Mesenchymal stem cell (in vitro differentiated cells and primary cell): Measurements from ENCODE around the gene VWA8.
"Not testable (repeated sequence)": the region's sequence is repeated elsewhere in the genome, so short reads cannot be mapped to it uniquely, and the experiment has no call there.

Source experiments
- DNase-seq: peaks from one replicate; pipeline ENCODE4 v3.0.0-alpha.2; 2013
- H2AFZ ChIP-seq: one replicate; pipeline ENCODE4 v1.6.1; 2013; ENCODE audit warnings: low read depth, mild to moderate bottlenecking, control low read depth, inconsistent platforms, low read length, moderate library complexity
- H2AK5ac ChIP-seq: 2 replicates; pipeline ENCODE4 v1.6.1; 2013; ENCODE audit warnings: low read length, moderate library complexity, mild to moderate bottlenecking, inconsistent platforms; ENCODE audit not compliant: severe bottlenecking
- H2BK120ac ChIP-seq: one replicate; pipeline ENCODE4 v1.6.1; 2013; ENCODE audit warnings: low read depth, mild to moderate bottlenecking, inconsistent platforms, low read length, moderate library complexity
- H2BK12ac ChIP-seq, 2 experiments: one replicate each; pipeline ENCODE4 v1.6.1; 2013; ENCODE audit warnings: inconsistent platforms in 2 of 2, low read length in 2 of 2, mild to moderate bottlenecking in 2 of 2, moderate library complexity in 2 of 2, control low read depth in 1 of 2
- H2BK15ac ChIP-seq: one replicate; pipeline ENCODE4 v1.6.1; 2013; ENCODE audit warnings: mild to moderate bottlenecking, low read depth, inconsistent platforms; ENCODE audit not compliant: poor library complexity, severe bottlenecking
- H2BK5ac ChIP-seq: 2 replicates; pipeline ENCODE4 v1.6.1; 2013; ENCODE audit warnings: low read depth, mild to moderate bottlenecking, low read length, control low read depth, inconsistent platforms; ENCODE audit not compliant: poor library complexity, severe bottlenecking
- H3K14ac ChIP-seq, 2 experiments: one replicate each; pipeline ENCODE4 v1.6.1; 2013; ENCODE audit warnings: inconsistent platforms in 2 of 2, low read length in 2 of 2, control low read depth in 1 of 2, mild to moderate bottlenecking in 1 of 2, moderate library complexity in 1 of 2
- H3K18ac ChIP-seq, 2 experiments: one replicate each; pipeline ENCODE4 v1.6.1; 2013; ENCODE audit warnings: inconsistent platforms in 2 of 2, low read length in 2 of 2, control low read depth in 1 of 2, low read depth in 1 of 2, mild to moderate bottlenecking in 1 of 2
- H3K23ac ChIP-seq, 2 experiments: one replicate each; pipeline ENCODE4 v1.6.1; 2013; ENCODE audit warnings: inconsistent platforms in 2 of 2, low read length in 2 of 2, mild to moderate bottlenecking in 2 of 2, moderate library complexity in 2 of 2, control low read depth in 1 of 2
- H3K27ac ChIP-seq: 2 replicates; pipeline ENCODE4 v1.5.1; 2013; ENCODE audit warnings: mild to moderate bottlenecking, moderate library complexity, low read length, control low read depth, inconsistent platforms; ENCODE audit not compliant: poor library complexity, severe bottlenecking
- H3K27me3 ChIP-seq, 2 experiments: 2 replicates each; pipeline versions ENCODE4 v1.6.1 to v1.7.0; 2013; ENCODE audit warnings: low read length in 2 of 2, mild to moderate bottlenecking in 2 of 2, moderate library complexity in 2 of 2, control low read depth in 1 of 2, inconsistent platforms in 1 of 2; ENCODE audit not compliant: control insufficient read depth in 1 of 2, insufficient read depth in 1 of 2
- H3K36me3 ChIP-seq, 2 experiments: 2 replicates each; pipeline versions ENCODE4 v1.6.1 to v1.7.0; 2013; ENCODE audit warnings: low read length in 2 of 2, control low read depth in 1 of 2, inconsistent platforms in 1 of 2, low read depth in 1 of 2, mild to moderate bottlenecking in 1 of 2; ENCODE audit not compliant: insufficient read depth in 2 of 2, control insufficient read depth in 1 of 2
- H3K4ac ChIP-seq, 2 experiments: one replicate each; pipeline ENCODE4 v1.6.1; 2013; ENCODE audit warnings: inconsistent platforms in 2 of 2, low read length in 2 of 2, mild to moderate bottlenecking in 2 of 2, moderate library complexity in 2 of 2, control low read depth in 1 of 2, low read depth in 1 of 2
- H3K4me1 ChIP-seq: 2 replicates; pipeline ENCODE4 v1.6.1; 2013; ENCODE audit warnings: low read depth, low read length, control low read depth; ENCODE audit not compliant: control insufficient read depth, insufficient read depth
- H3K4me2 ChIP-seq: 2 replicates; pipeline ENCODE4 v1.6.1; 2013; ENCODE audit warnings: low read length, mild to moderate bottlenecking, inconsistent platforms; ENCODE audit not compliant: poor library complexity, severe bottlenecking
- H3K4me3 ChIP-seq, 2 experiments: 2 replicates each; pipeline versions ENCODE4 v1.5.1 to v1.7.0; 2013; ENCODE audit warnings: low read length in 2 of 2, mild to moderate bottlenecking in 2 of 2, control low read depth in 1 of 2, low read depth in 1 of 2; ENCODE audit not compliant: insufficient read depth in 1 of 2
- H3K79me1 ChIP-seq: replicated peaks from 2 replicates; pipeline ENCODE4 v1.6.1; 2013; ENCODE audit warnings: mild to moderate bottlenecking, control low read depth, low read length, inconsistent platforms; ENCODE audit not compliant: poor library complexity, severe bottlenecking
- H3K9ac ChIP-seq: 2 replicates; pipeline ENCODE4 v1.7.0; 2013; ENCODE audit warnings: mild to moderate bottlenecking, low read length, moderate library complexity
- H3K9me3 ChIP-seq: 2 replicates; pipeline ENCODE4 v1.7.0; 2013; ENCODE audit warnings: mild to moderate bottlenecking, low read length; ENCODE audit not compliant: control insufficient read depth
- H4K8ac ChIP-seq: one replicate; pipeline ENCODE4 v1.6.1; 2013; ENCODE audit warnings: inconsistent platforms, mild to moderate bottlenecking, low read length, moderate library complexity
- H4K91ac ChIP-seq: one replicate; pipeline ENCODE4 v1.6.1; 2013; ENCODE audit warnings: mild to moderate bottlenecking, low read length, inconsistent platforms
- WGBS: methylation state at CpG from one replicate; pipeline ENCODE4 v1.1.7; 2013; ENCODE audit warnings: mixed read lengths; 5-methylcytosine and 5-hydroxymethylcytosine counted together

VWA8 gene

DNA sequence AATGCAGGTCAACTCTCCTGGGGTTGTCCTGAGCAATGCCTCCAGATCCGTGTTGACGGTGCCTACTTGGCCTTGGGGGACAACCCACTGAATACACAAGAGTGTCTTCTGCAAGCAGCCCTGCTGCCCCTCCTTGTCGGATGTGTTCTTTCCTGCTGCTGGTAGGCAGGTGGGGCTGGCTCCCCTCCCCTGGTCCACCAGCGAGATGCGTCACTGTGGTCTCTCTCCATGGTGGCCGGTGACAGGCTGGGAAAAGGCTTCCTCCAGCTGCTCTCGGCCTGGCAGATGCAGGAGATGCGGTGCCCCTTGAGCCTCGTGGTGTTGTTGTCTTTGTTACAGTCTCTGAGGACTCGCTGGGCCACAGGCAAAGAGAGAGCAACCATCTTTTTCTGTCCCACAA, 418.6 kb downstream of the VWA8 start:
- no peak overlapping the region for H2BK15ac ChIP-seq
- H2BK120ac ChIP-seq: no peak overlapping the region
- no peak overlapping the region for H2AK5ac ChIP-seq
- no peak overlapping the region for H3K4me3 ChIP-seq
- peaks cover 27% of the 10 kb centered on the region for H3K4me1 ChIP-seq
- H4K8ac ChIP-seq: no peak overlapping the region
- no peak overlapping the region for H2AFZ ChIP-seq
- no peak overlapping the region for H3K4me2 ChIP-seq
- 92% methylated on average over 10 of the region's 10 CpGs for WGBS
- H3K36me3 ChIP-seq: no peaks in the 10 kb centered on the region
- no peak overlapping the region for H3K4ac ChIP-seq
- H3K14ac ChIP-seq: peak overlapping the region in 1 of 2 experiments; percentile 20
- H2BK5ac ChIP-seq: no peak overlapping the region
- H3K18ac ChIP-seq: no peak overlapping the region
- no peak overlapping the region for H3K27ac ChIP-seq
- no peaks in the 10 kb centered on the region for H3K27me3 ChIP-seq
- no peak overlapping the region for H3K9ac ChIP-seq
- H3K79me1 ChIP-seq: no peaks in the 10 kb centered on the region
- no peak overlapping the region for H4K91ac ChIP-seq
- H3K9me3 ChIP-seq: peaks cover 3% of the 10 kb centered on the region
- no peak for DNase-seq
- no peak overlapping the region for H2BK12ac ChIP-seq
- H3K23ac ChIP-seq: no peak overlapping the region

DNA sequence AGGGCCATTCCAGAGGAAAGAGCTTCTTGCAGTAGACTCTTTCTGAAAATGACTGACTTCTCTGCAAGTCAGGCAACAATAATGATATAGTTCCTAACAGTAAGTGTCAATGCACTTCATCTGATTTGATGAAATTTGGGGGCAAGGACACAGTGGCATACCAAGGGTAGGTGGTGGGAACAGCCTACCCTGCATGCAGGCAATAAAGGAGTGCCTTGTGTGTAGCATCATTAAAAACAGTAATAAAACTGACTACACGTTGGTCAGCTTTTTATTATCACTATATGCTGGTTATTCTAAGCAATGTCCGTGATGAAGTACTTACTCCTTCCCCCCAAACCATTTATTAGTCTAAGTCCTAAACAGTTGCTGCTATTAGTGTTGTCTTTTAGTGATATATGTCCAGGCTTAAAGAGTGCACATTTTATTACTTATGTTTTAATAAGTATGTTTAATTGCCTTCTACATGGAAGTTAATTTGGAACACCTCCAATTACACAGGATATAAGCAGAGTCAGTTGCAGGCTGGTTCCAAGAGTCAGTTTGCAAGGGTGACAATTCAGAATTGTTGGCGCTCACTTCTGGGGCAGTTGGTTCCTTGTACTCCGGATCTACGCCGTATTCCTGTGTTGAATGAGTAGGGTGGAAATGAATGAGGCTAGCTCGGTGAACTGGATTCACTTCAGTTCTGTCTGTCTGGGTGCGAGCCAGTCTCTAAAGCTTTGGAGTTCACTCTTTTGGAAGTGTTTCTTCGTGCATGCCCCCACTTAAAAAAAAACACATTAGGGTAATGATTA, 419.6 kb downstream of the VWA8 start:
- Histone ChIP-seq H2AK5ac (no peak overlapping the region), H3K9ac (no peak overlapping the region), H3K23ac (no peak overlapping the region), H3K4me3 (no peak overlapping the region), H3K27ac (no peak overlapping the region), H3K4me1 (peaks cover 21% of the 10 kb centered on the region), H2AFZ (no peak overlapping the region), H3K18ac (no peak overlapping the region), H3K14ac (no peak overlapping the region), H2BK12ac (no peak overlapping the region), H3K4ac (no peak overlapping the region), H4K8ac (no peak overlapping the region), H4K91ac (no peak overlapping the region), H3K36me3 (no peaks in the 10 kb centered on the region), H3K79me1 (no peaks in the 10 kb centered on the region), H3K27me3 (no peaks in the 10 kb centered on the region), H2BK15ac (no peak overlapping the region), H3K9me3 (peaks cover 3% of the 10 kb centered on the region), H3K4me2 (no peak overlapping the region), H2BK120ac (no peak overlapping the region), H2BK5ac (no peak overlapping the region)
- WGBS: 77% methylated on average over 8 of the region's 9 CpGs
- no peak for DNase-seq

DNA sequence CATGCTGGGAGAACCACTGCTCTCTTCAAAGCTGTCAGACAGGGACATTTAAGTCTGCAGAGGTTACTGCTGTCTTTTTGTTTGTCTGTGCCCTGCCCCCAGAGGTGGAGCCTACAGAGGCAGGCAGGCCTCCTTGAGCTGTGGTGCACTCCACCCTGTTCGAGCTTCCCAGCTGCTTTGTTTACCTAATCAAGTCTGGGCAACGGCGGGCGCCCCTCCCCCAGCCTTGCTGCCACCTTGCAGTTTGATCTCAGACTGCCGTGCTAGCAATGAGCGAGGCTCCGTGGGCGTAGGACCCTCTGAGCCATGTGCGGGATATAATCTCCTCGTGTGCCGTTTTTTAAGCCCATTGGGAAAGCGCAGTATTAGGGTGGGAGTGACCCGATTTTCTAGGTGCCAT, 420.7 kb downstream of the VWA8 start:
- not testable (repeated sequence) for H4K91ac ChIP-seq, H3K4me2 ChIP-seq, H2BK12ac ChIP-seq, H2BK15ac ChIP-seq, H3K4ac ChIP-seq, H3K27ac ChIP-seq, H3K27me3 ChIP-seq, H2AK5ac ChIP-seq, DNase-seq, H3K9ac ChIP-seq, H4K8ac ChIP-seq, H2BK5ac ChIP-seq, H3K14ac ChIP-seq, H3K23ac ChIP-seq, H2BK120ac ChIP-seq, H3K79me1 ChIP-seq, H2AFZ ChIP-seq, H3K4me3 ChIP-seq, H3K36me3 ChIP-seq, H3K9me3 ChIP-seq, H3K18ac ChIP-seq
- 67% methylated on average over 13 of the region's 13 CpGs for WGBS
- H3K4me1 ChIP-seq: peaks cover 12% of the 10 kb centered on the region

DNA sequence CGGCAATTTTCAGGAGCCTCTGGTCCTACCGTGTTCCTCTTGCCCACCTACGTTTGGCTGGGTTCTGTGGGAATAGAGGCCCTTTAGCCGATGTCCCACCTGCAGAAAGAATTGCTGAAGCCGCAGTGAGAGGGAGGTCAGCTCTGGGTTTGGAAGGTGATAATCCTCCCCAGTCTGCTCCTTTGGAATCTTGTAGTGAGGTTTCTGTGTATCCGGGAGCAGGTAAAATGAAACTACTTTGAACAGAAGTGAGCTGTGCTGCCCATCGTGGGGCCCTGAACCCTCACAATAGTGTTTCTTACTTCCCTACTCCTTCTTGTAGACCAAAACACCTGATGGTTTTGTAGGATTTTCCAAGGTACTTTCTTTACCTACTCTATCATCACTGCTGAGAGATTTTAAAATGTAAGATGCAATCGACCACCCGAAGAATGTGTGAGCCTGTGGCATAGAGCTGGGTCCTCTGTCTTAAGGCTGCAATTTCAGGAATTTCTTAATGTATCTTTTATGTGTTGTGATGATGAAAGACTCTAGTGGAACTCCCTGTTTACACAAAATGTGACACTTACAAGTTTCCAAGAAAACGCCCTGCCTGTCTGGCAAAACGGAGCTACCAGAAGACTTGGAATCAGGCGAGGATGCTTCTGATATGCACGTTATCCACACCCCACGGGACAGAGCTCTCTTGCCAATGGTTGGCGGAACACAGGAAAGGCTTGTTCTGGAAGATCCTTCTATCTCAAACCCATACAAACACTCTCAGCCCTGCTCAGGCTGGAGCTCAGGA, 427.4 kb downstream of the VWA8 start:
- no peaks in the 10 kb centered on the region for H3K27me3 ChIP-seq
- H2BK15ac ChIP-seq: no peak overlapping the region

More for the DNA sequence above, 427.4 kb downstream of the VWA8 start:
- Histone ChIP-seq H3K18ac (no peak overlapping the region), H2BK5ac (no peak overlapping the region), H3K14ac (no peak overlapping the region), H4K8ac (no peak overlapping the region), H2BK12ac (no peak overlapping the region), H3K23ac (no peak overlapping the region), H2BK120ac (no peak overlapping the region), H3K4ac (no peak overlapping the region), H2AK5ac (no peak overlapping the region), H3K36me3 (no peaks in the 10 kb centered on the region), H3K9me3 (no peaks in the 10 kb centered on the region), H2AFZ (no peak overlapping the region), H4K91ac (no peak overlapping the region), H3K4me1 (no peaks in the 10 kb centered on the region), H3K4me2 (no peak overlapping the region), H3K9ac (peak overlapping the region; percentile 15), H3K4me3 (peak overlapping the region in 1 of 2 experiments; percentile 5), H3K79me1 (no peaks in the 10 kb centered on the region), H3K27ac (no peak overlapping the region)
- whole genome bisulfite sequencing: 90% methylated on average over 15 of the region's 15 CpGs
- no peak for DNase-seq
